PC-9 (cell line): ENCODE data around the gene GLOD4. TPM values are rescaled to one million over a fixed set of nuclear protein-coding genes. Genes with fewer than 3 reads are reported as not detected.

Source experiments
- BruUV-seq: library from RNA; stranded (reverse); fragments of 400-500 nt; replicated peaks from 2 replicates; lab custom pipeline; 2021; lab: Mats Ljungman, UMichigan
- CTCF ChIA-PET: fragments of 300-600 bp; sonication (Branson Sonifier 250); formaldehyde crosslinking; loops from one replicate; lab custom pipeline; 2022; ENCODE audit warnings: antibody characterized with exemption; lab: Charles Lee
- POLR2A ChIA-PET: fragments of 300-600 bp; sonication (Branson Sonifier 250); formaldehyde crosslinking; loops from one replicate; lab custom pipeline; 2022; ENCODE audit warnings: antibody characterized with exemption; ENCODE audit not compliant: unreplicated experiment; lab: Charles Lee
- DNase-seq, 2 experiments: peaks; one replicate each; pipeline versions ENCODE4 v3.0.0 to v3.0.0-alpha.2; 2015 to 2022; ENCODE audit warnings: mixed read lengths in 1 of 2
- H2AFZ ChIP-seq: fragments of 200-600 bp; sonication (generic); 2 replicates; pipeline ENCODE4 v1.8.1; 2017; ENCODE audit warnings: antibody characterized with exemption
- H3F3A ChIP-seq: fragments of 200-600 bp; sonication (generic); 2 replicates; pipeline ENCODE4 v1.8.1; 2017; ENCODE audit warnings: antibody characterized with exemption, mild to moderate bottlenecking, low read depth; ENCODE audit not compliant: insufficient read depth
- H3K27ac ChIP-seq: fragments of 200-600 bp; sonication (generic); 2 replicates; pipeline ENCODE4 v1.6.1; 2016; ENCODE audit warnings: mixed run types
- H3K27me3 ChIP-seq: fragments of 200-600 bp; sonication (generic); 2 replicates; pipeline ENCODE4 v1.6.1; 2016; ENCODE audit warnings: low read depth, mixed run types; ENCODE audit not compliant: insufficient read depth
- H3K36me3 ChIP-seq: fragments of 200-600 bp; sonication (generic); 2 replicates; pipeline ENCODE4 v1.6.1; 2016; ENCODE audit warnings: low read depth, mixed run types
- H3K4me1 ChIP-seq: fragments of 200-600 bp; sonication (generic); replicated peaks from 2 replicates; pipeline ENCODE4 v1.6.1; 2016; ENCODE audit warnings: mixed run types; ENCODE audit not compliant: insufficient read depth
- H3K4me2 ChIP-seq: fragments of 200-600 bp; sonication (generic); 2 replicates; pipeline ENCODE4 v1.6.1; 2017; ENCODE audit warnings: mixed run types
- H3K4me3 ChIP-seq: fragments of 200-600 bp; sonication (generic); 2 replicates; pipeline ENCODE4 v1.6.1; 2016; ENCODE audit warnings: mixed run types
- H3K79me2 ChIP-seq: fragments of 200-600 bp; sonication (generic); 2 replicates; pipeline ENCODE4 v1.6.1; 2017; ENCODE audit warnings: low read depth, mixed run types
- H3K9me2 ChIP-seq: fragments of 200-600 bp; sonication (generic); 2 replicates; pipeline ENCODE4 v1.8.1; 2017; ENCODE audit warnings: mild to moderate bottlenecking; ENCODE audit not compliant: insufficient read depth
- H3K9me3 ChIP-seq: fragments of 200-600 bp; sonication (generic); 2 replicates; pipeline ENCODE4 v1.8.1; 2016; ENCODE audit warnings: low read depth; ENCODE audit not compliant: insufficient read depth
- H4K20me1 ChIP-seq: fragments of 200-600 bp; sonication (generic); 2 replicates; pipeline ENCODE4 v1.8.1; 2017; ENCODE audit not compliant: insufficient read depth
- CTCF ChIP-seq: fragments of 200-600 bp; sonication (generic); conservative IDR thresholded peaks from 2 replicates; pipeline ENCODE4 v1.6.1; 2017; ENCODE audit warnings: mixed run types, antibody characterized with exemption, mild to moderate bottlenecking, moderate library complexity
- EZH2 ChIP-seq: fragments of 200-600 bp; sonication (generic); IDR thresholded peaks from 2 replicates; pipeline ENCODE4 v1.8.0; 2017; ENCODE audit warnings: antibody characterized with exemption, low read depth
- intact Hi-C: fragments of 100-400 bp; cut with micrococcal nuclease; formaldehyde crosslinking; loops from one replicate; pipeline ENCODE4 v1.10.0; 2022; ENCODE audit not compliant: unreplicated experiment
- total RNA-seq: library from RNA; stranded (reverse); gene quantifications from 2 replicates; pipeline ENCODE4 v1.2.3, GENCODE V29; 2021

Gene GLOD4
- total RNA-seq, 1 experiment from 2014 or later = 110 TPM

- Histone ChIP-seq H3F3A (peaks cover 17% of the 10 kb centered on the region; the same call in 1 of the 2 replicates), H3K27me3 (no peaks in the 10 kb centered on the region), H3K79me2 (no peaks in the 10 kb centered on the region), H3K4me1 (no peaks in the 10 kb centered on the region), H3K36me3 (no peaks in the 10 kb centered on the region), H3K27ac (no peak overlapping the region), H3K4me2 (no peak overlapping the region), H3K4me3 (no peak overlapping the region), H2AFZ (no peak overlapping the region), H3K9me3 (no peaks in the 10 kb centered on the region), H4K20me1 (no peaks in the 10 kb centered on the region), H3K9me2 (no peaks in the 10 kb centered on the region)
- CTCF ChIA-PET = no interaction called here
- POLR2A ChIA-PET = no interaction called here
- BruUV-seq = no TSS peak
- intact Hi-C loops = no loop called here
- DNase-seq = no peak
- TF ChIP-seq EZH2 (no peak), CTCF (no peak)
These were observed 57.0 kb downstream of the GLOD4 start for GRCh38 chr17:725084-725483.

- DNase-seq = no peak
- Histone ChIP-seq H3K4me3 (no peak overlapping the region), H3K9me3 (no peaks in the 10 kb centered on the region), H4K20me1 (no peaks in the 10 kb centered on the region), H3K27me3 (no peaks in the 10 kb centered on the region), H3K79me2 (no peaks in the 10 kb centered on the region), H3K27ac (no peak overlapping the region), H2AFZ (no peak overlapping the region), H3K36me3 (no peaks in the 10 kb centered on the region), H3K4me1 (peaks cover 4% of the 10 kb centered on the region; the same call in 1 of the 2 replicates), H3K4me2 (no peak overlapping the region), H3F3A (peaks cover 13% of the 10 kb centered on the region; the same call in 1 of the 2 replicates), H3K9me2 (no peaks in the 10 kb centered on the region)
- CTCF ChIA-PET = no interaction called here
- BruUV-seq = no TSS peak
- POLR2A ChIA-PET = no interaction called here
- intact Hi-C loops = no loop called here
- no peak for TF ChIP-seq EZH2
- TF ChIP-seq CTCF = no peak
These were observed 60.5 kb downstream of the GLOD4 start for GRCh38 chr17:721540-721937.

GRCh38 chr17:720706-721539, 61.2 kb downstream of the GLOD4 start:
- POLR2A ChIA-PET = no interaction called here
- Histone ChIP-seq H3K9me3 (no peaks in the 10 kb centered on the region), H3K27ac (no peak overlapping the region), H3K4me2 (no peak overlapping the region), H3K4me3 (no peak overlapping the region), H2AFZ (no peak overlapping the region), H3K9me2 (no peaks in the 10 kb centered on the region), H3K4me1 (peaks cover 10% of the 10 kb centered on the region), H3F3A (peaks cover 13% of the 10 kb centered on the region; the same call in 1 of the 2 replicates), H3K36me3 (no peaks in the 10 kb centered on the region), H4K20me1 (no peaks in the 10 kb centered on the region), H3K27me3 (no peaks in the 10 kb centered on the region), H3K79me2 (no peaks in the 10 kb centered on the region)
- intact Hi-C loops = no loop called here
- DNase-seq = no peak
- CTCF ChIA-PET = no interaction called here
- no TSS peak for BruUV-seq
- TF ChIP-seq CTCF (no peak), EZH2 (no peak)
